Measurements from ENCODE around the gene RAB36.

GRCh38 chr22:23103199-23103954, 41.9 kb upstream of the RAB36 start:
- TF ChIP-seq CTCF (IDR thresholded peaks at IDR 0.05; ENCODE audit: poor library complexity, severe bottlenecking) (no peak), REST (IDR thresholded peaks at IDR 0.05; ENCODE audit: borderline replicate concordance) (no peak), EZH2 (IDR thresholded peaks at IDR 0.05; ENCODE audit: borderline replicate concordance, insufficient read depth, low read length, poor library complexity, severe bottlenecking) (no peak), RAD21 (conservative IDR thresholded peaks at IDR 0.05) (no peak), MXI1 (conservative IDR thresholded peaks at IDR 0.05; ENCODE audit: poor library complexity, severe bottlenecking) (no peak), POLR2AphosphoS5 (IDR thresholded peaks at IDR 0.05) (no peak), EP300 (conservative IDR thresholded peaks at IDR 0.05; ENCODE audit: poor library complexity, severe bottlenecking) (no peak), TAF1 (IDR thresholded peaks at IDR 0.05; ENCODE audit: low read depth) (no peak), SMC3 (conservative IDR thresholded peaks at IDR 0.05; ENCODE audit: poor library complexity) (no peak)

All from neural cell (in vitro differentiated cells).